ENCODE data around the gene CLSTN1.

The CLSTN1 gene

DNA sequence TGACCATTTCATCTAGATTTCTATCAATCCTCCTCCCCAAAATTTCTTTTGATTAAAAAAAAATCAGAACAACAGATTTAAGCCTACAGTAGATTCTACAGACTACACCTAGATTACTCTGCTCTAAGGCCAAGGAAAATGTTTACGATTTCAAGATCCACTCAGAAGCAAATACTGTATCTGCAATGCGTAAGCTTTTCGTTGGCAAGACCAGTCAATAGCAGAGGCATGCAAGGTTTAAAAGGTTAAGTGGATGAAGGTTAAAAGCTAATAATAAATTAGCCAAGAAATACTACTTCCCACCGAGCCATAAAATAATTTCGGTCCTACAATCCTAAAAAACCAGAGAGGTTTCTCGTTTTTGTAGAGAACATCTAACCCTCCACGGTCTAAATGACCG lies 1.3 kb downstream of the CLSTN1 start:
- H3K27ac ChIP-seq (ENCODE audit: low read length) = peak overlapping the region; percentile 81; the same call in 1 of the 2 replicates
- H4K20me1 ChIP-seq (ENCODE audit: insufficient read depth, low read length) = peaks cover 34% of the 10 kb centered on the region
- peaks cover 46% of the 10 kb centered on the region for H3K4me1 ChIP-seq (ENCODE audit: insufficient read depth, low read length)
- peak overlapping the region; percentile 94 for H3K9ac ChIP-seq (ENCODE audit: low read depth, low read length)
- H3K4me3 ChIP-seq (ENCODE audit: low read depth in 1 of 2, low read length in 2 of 2) = peak overlapping the region; percentile 98 to 100
- DNase-seq = no peak
- H3K36me3 ChIP-seq (ENCODE audit: insufficient read depth, low read length) = peaks cover 12% of the 10 kb centered on the region
- no peak for TF ChIP-seq EZH2 (IDR thresholded peaks at IDR 0.05; ENCODE audit: borderline replicate concordance, low read depth, low read length, severe bottlenecking)
- TF ChIP-seq, protein P1, sequence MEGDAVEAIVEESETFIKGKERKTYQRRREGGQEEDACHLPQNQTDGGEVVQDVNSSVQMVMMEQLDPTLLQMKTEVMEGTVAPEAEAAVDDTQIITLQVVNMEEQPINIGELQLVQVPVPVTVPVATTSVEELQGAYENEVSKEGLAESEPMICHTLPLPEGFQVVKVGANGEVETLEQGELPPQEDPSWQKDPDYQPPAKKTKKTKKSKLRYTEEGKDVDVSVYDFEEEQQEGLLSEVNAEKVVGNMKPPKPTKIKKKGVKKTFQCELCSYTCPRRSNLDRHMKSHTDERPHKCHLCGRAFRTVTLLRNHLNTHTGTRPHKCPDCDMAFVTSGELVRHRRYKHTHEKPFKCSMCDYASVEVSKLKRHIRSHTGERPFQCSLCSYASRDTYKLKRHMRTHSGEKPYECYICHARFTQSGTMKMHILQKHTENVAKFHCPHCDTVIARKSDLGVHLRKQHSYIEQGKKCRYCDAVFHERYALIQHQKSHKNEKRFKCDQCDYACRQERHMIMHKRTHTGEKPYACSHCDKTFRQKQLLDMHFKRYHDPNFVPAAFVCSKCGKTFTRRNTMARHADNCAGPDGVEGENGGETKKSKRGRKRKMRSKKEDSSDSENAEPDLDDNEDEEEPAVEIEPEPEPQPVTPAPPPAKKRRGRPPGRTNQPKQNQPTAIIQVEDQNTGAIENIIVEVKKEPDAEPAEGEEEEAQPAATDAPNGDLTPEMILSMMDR (IDR thresholded peaks at IDR 0.05; ENCODE audit: borderline replicate concordance, extremely low read depth, low read length, poor library complexity, severe bottlenecking) = no peak
- H3K9me3 ChIP-seq (ENCODE audit: insufficient read depth, low read length, severe bottlenecking) = no peaks in the 10 kb centered on the region
- no peak for ATAC-seq (ENCODE audit: insufficient read depth, low read depth)
- H3K27me3 ChIP-seq (ENCODE audit: insufficient read depth, low read length, poor library complexity) = no peaks in the 10 kb centered on the region
- peak overlapping the region; percentile 76; the same call in 1 of the 2 replicates for H2AFZ ChIP-seq (ENCODE audit: low read depth, low read length)
- H3K4me2 ChIP-seq (ENCODE audit: insufficient read depth, low read length) = peak overlapping the region; percentile 76
- H3K79me2 ChIP-seq (ENCODE audit: insufficient read depth, low read length) = peaks cover 58% of the 10 kb centered on the region

DNA sequence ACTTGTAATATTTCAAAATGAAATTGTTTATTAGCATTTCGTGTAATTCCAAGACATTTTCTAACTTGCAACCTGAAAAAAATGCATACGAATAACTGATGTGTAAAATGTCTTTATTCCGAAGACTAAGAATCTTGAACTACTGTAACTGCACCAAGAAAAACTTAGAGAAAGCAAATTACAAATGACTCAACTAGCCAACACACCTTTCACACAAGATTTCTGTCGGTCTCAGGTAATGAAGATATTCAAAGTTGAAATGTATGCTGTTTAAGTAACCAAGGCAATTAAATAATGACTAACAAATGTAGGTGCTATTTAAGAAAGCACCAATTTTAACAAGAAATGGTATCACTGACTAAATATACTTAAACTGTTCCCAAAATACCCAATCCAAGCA lies 2.1 kb downstream of the CLSTN1 start:
- DNase-seq (no peak), ATAC-seq (ENCODE audit: insufficient read depth, low read depth) (no peak)
- Histone ChIP-seq H4K20me1 (ENCODE audit: insufficient read depth, low read length) (peaks cover 34% of the 10 kb centered on the region), H3K27me3 (ENCODE audit: insufficient read depth, low read length, poor library complexity) (no peaks in the 10 kb centered on the region), H3K4me3 (ENCODE audit: low read depth in 1 of 2, low read length in 2 of 2) (peak overlapping the region; percentile 98 to 100; a peak in 3 of 4 replicates), H3K79me2 (ENCODE audit: insufficient read depth, low read length) (peaks cover 65% of the 10 kb centered on the region), H3K36me3 (ENCODE audit: insufficient read depth, low read length) (peaks cover 12% of the 10 kb centered on the region), H3K9me3 (ENCODE audit: insufficient read depth, low read length, severe bottlenecking) (no peaks in the 10 kb centered on the region), H2AFZ (ENCODE audit: low read depth, low read length) (no peak overlapping the region), H3K9ac (ENCODE audit: low read depth, low read length) (peak overlapping the region; percentile 94), H3K4me2 (ENCODE audit: insufficient read depth, low read length) (peak overlapping the region; percentile 76), H3K4me1 (ENCODE audit: insufficient read depth, low read length) (peaks cover 46% of the 10 kb centered on the region), H3K27ac (ENCODE audit: low read length) (no peak overlapping the region; the same call in 1 of the 2 replicates)
- TF ChIP-seq, protein P1 (IDR thresholded peaks at IDR 0.05; ENCODE audit: borderline replicate concordance, extremely low read depth, low read length, poor library complexity, severe bottlenecking) = no peak
- TF ChIP-seq EZH2 (IDR thresholded peaks at IDR 0.05; ENCODE audit: borderline replicate concordance, low read depth, low read length, severe bottlenecking) = no peak

DNA sequence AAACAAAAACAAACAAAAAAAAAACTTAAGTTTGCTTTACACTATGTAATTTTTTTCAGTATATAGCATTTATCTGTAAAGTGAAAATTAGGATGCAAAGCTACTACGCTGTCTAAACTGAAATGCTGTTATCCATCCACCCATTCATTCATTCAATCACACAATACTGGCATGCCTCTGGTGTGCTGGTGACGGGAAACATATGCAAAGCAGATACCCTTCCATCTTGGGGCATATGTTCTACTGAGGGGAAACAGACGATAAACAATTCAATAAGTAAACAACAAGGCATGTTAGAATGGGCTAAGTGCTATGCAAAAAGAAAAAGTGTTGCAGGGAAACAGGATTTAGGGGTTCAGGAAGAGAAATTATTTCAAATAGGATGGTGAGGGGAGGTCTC lies 3.2 kb downstream of the CLSTN1 start:
- Histone ChIP-seq H3K36me3 (ENCODE audit: insufficient read depth, low read length) (peaks cover 12% of the 10 kb centered on the region), H4K20me1 (ENCODE audit: insufficient read depth, low read length) (peaks cover 40% of the 10 kb centered on the region), H2AFZ (ENCODE audit: low read depth, low read length) (no peak overlapping the region), H3K27ac (ENCODE audit: low read length) (peak overlapping the region; percentile 38; the same call in 1 of the 2 replicates), H3K4me2 (ENCODE audit: insufficient read depth, low read length) (peak overlapping the region; percentile 76; the same call in 1 of the 2 replicates), H3K9me3 (ENCODE audit: insufficient read depth, low read length, severe bottlenecking) (no peaks in the 10 kb centered on the region), H3K9ac (ENCODE audit: low read depth, low read length) (no peak overlapping the region), H3K4me1 (ENCODE audit: insufficient read depth, low read length) (peaks cover 44% of the 10 kb centered on the region), H3K4me3 (ENCODE audit: low read depth in 1 of 2, low read length in 2 of 2) (peak overlapping the region in 1 of 2 experiments; percentile 28; a peak in 1 of 4 replicates), H3K27me3 (ENCODE audit: insufficient read depth, low read length, poor library complexity) (no peaks in the 10 kb centered on the region), H3K79me2 (ENCODE audit: insufficient read depth, low read length) (peaks cover 76% of the 10 kb centered on the region)
- DNase-seq (no peak), ATAC-seq (ENCODE audit: insufficient read depth, low read depth) (no peak)
- TF ChIP-seq EZH2 (IDR thresholded peaks at IDR 0.05; ENCODE audit: borderline replicate concordance, low read depth, low read length, severe bottlenecking) = no peak
- TF ChIP-seq, protein P1 (IDR thresholded peaks at IDR 0.05; ENCODE audit: borderline replicate concordance, extremely low read depth, low read length, poor library complexity, severe bottlenecking) = no peak
